ENCODE data around the gene TRIM7. TPM values are rescaled to one million over a fixed set of nuclear protein-coding genes. Genes with fewer than 3 reads are reported as not detected.

Gene TRIM7
- total RNA-seq, 3 donors from 2014 or later = 1.5 to 3.9 (median 3.2) TPM

GRCh38 chr5:181160152-181160754 is 44.7 kb downstream of the TRIM7 start:
- Histone ChIP-seq H3K9me3 (no peaks in the 10 kb centered on the region), H3K4me1 (ENCODE audit: low read depth) (no peaks in the 10 kb centered on the region), H3K36me3 (ENCODE audit: low read depth) (no peaks in the 10 kb centered on the region), H3K4me3 (no peak overlapping the region)
- DNase-seq = peak; percentile 18 to 74 (median 40)
- peak; percentile 49 for ATAC-seq
- no peak for TF ChIP-seq CTCF (IDR thresholded peaks at IDR 0.05)
- intact Hi-C loops (cut with DNase I, micrococcal nuclease) = no loop called here

- intact Hi-C loops (cut with DNase I, micrococcal nuclease) = no loop called here
- Histone ChIP-seq H3K36me3 (ENCODE audit: low read depth) (no peaks in the 10 kb centered on the region), H3K4me1 (ENCODE audit: low read depth) (no peaks in the 10 kb centered on the region), H3K9me3 (no peaks in the 10 kb centered on the region), H3K4me3 (no peak overlapping the region)
- TF ChIP-seq CTCF (IDR thresholded peaks at IDR 0.05) = peak; percentile 88
- ATAC-seq = peak; percentile 96
- peak; percentile 83 to 97 (median 95) for DNase-seq
These were observed 45.5 kb downstream of the TRIM7 start for GRCh38 chr5:181159286-181160151.

GRCh38 chr5:181158869-181159268 is 46.1 kb downstream of the TRIM7 start:
- Histone ChIP-seq H3K9me3 (no peaks in the 10 kb centered on the region), H3K4me3 (no peak overlapping the region), H3K36me3 (ENCODE audit: low read depth) (no peaks in the 10 kb centered on the region), H3K4me1 (ENCODE audit: low read depth) (no peaks in the 10 kb centered on the region)
- DNase-seq (no peak), ATAC-seq (no peak)
- intact Hi-C loops (cut with DNase I, micrococcal nuclease) = no loop called here
- TF ChIP-seq CTCF (IDR thresholded peaks at IDR 0.05) = no peak

GRCh38 chr5:181156758-181157157 is 48.2 kb downstream of the TRIM7 start:
- H3K9me3 ChIP-seq = no peaks in the 10 kb centered on the region
- DNase-seq (no peak), ATAC-seq (no peak)
- no peak for TF ChIP-seq CTCF (IDR thresholded peaks at IDR 0.05)
- intact Hi-C loops (cut with DNase I, micrococcal nuclease) = no loop called here
- H3K4me1 ChIP-seq (ENCODE audit: low read depth) = no peaks in the 10 kb centered on the region
- no peaks in the 10 kb centered on the region for H3K36me3 ChIP-seq (ENCODE audit: low read depth)
- no peak overlapping the region for H3K4me3 ChIP-seq

GRCh38 chr5:181153814-181154213 is 51.2 kb downstream of the TRIM7 start:
- intact Hi-C loops (cut with DNase I, micrococcal nuclease) = no loop called here
- Histone ChIP-seq H3K4me3 (no peak overlapping the region), H3K36me3 (ENCODE audit: low read depth) (no peaks in the 10 kb centered on the region), H3K4me1 (ENCODE audit: low read depth) (no peaks in the 10 kb centered on the region), H3K9me3 (no peaks in the 10 kb centered on the region)
- no peak for TF ChIP-seq CTCF (IDR thresholded peaks at IDR 0.05)
- DNase-seq (no peak), ATAC-seq (no peak)

Data from mucosa of descending colon (tissue), 3 donors.